ENCODE measurements around the gene ROR1. TPM values are rescaled to one million over a fixed set of nuclear protein-coding genes. Genes with fewer than 3 reads are reported as not detected.

ROR1 gene
- total and polyA plus RNA-seq, 8 donors: 1.4 to 37.3 (median 14.6) TPM

GRCh38 chr1:63916485-63917360 lies 142.9 kb downstream of the ROR1 start:
- Histone ChIP-seq H3K4me1 (peaks cover 17 to 90% (median 78%) of the 10 kb centered on the region in 4 donors), H3K27ac (peak overlapping the region; percentile 67 to 90 (median 75)), H3K4me3 (no peak overlapping the region), H3K36me3 (no peaks in the 10 kb centered on the region), H3K9me3 (no peaks in the 10 kb centered on the region), H3K27me3 (no peaks in the 10 kb centered on the region)
- WGBS, 5 donors: 27 to 53% (median 52%) methylated on average over 2 of the region's 2 CpGs
- peak in 1 of 2 donors; percentile 55 for DNase-seq
- intact Hi-C loops (cut with DNase I; ENCODE audit: low total_unique reads): no loop called here
- TF ChIP-seq POLR2A (IDR thresholded peaks at IDR 0.05) (no peak), POLR2AphosphoS5 (IDR thresholded peaks at IDR 0.05) (peak in 2 of 3 donors; percentile 61 to 64)

GRCh38 chr1:63917571-63918417 lies 144.0 kb downstream of the ROR1 start:
- Histone ChIP-seq H3K36me3 (no peaks in the 10 kb centered on the region), H3K4me1 (peaks cover 20 to 96% (median 76%) of the 10 kb centered on the region in 4 donors), H3K9me3 (no peaks in the 10 kb centered on the region), H3K27ac (peak overlapping the region; percentile 39 to 77 (median 67)), H3K4me3 (no peak overlapping the region), H3K27me3 (no peaks in the 10 kb centered on the region)
- 79 to 85% (median 83%) methylated on average over 13 of the region's 13 CpGs for WGBS, 5 donors
- no peak for DNase-seq
- intact Hi-C loops (cut with DNase I; ENCODE audit: low total_unique reads): no loop called here
- TF ChIP-seq CTCF (IDR thresholded peaks at IDR 0.05): no peak
- no peak for TF ChIP-seq POLR2A (IDR thresholded peaks at IDR 0.05)
- TF ChIP-seq EP300 (IDR thresholded peaks at IDR 0.05): no peak

GRCh38 chr1:63918418-63918945 lies 144.7 kb downstream of the ROR1 start:
- Histone ChIP-seq H3K27me3 (no peaks in the 10 kb centered on the region), H3K9me3 (no peaks in the 10 kb centered on the region), H3K36me3 (no peaks in the 10 kb centered on the region), H3K4me3 (no peak overlapping the region), H3K27ac (peak overlapping the region; percentile 32 to 77 (median 67)), H3K4me1 (peaks cover 20 to 96% (median 71%) of the 10 kb centered on the region in 4 donors)
- intact Hi-C loops (cut with DNase I; ENCODE audit: low total_unique reads): no loop called here
- TF ChIP-seq EP300 (IDR thresholded peaks at IDR 0.05): no peak
- TF ChIP-seq POLR2AphosphoS5 (IDR thresholded peaks at IDR 0.05): no peak
- TF ChIP-seq POLR2A (IDR thresholded peaks at IDR 0.05): no peak
- TF ChIP-seq CTCF (IDR thresholded peaks at IDR 0.05): no peak
- DNase-seq: no peak
- 37 to 59% (median 43%) methylated on average over 10 of the region's 10 CpGs for WGBS, 5 donors

- Histone ChIP-seq H3K27me3 (no peaks in the 10 kb centered on the region), H3K9me3 (no peaks in the 10 kb centered on the region), H3K27ac (peak overlapping the region in 4 of 5 donors; percentile 56 to 71 (median 66)), H3K4me1 (peaks cover 7 to 88% (median 60%) of the 10 kb centered on the region in 4 donors), H3K36me3 (no peaks in the 10 kb centered on the region), H3K4me3 (no peak overlapping the region)
- 47 to 54% (median 53%) methylated on average over 7 of the region's 7 CpGs for WGBS, 5 donors
- no peak for DNase-seq
- intact Hi-C loops (cut with DNase I; ENCODE audit: low total_unique reads): no loop called here
- TF ChIP-seq POLR2A (IDR thresholded peaks at IDR 0.05) (no peak), CTCF (IDR thresholded peaks at IDR 0.05) (no peak), POLR2AphosphoS5 (IDR thresholded peaks at IDR 0.05) (no peak), EP300 (IDR thresholded peaks at IDR 0.05) (no peak)
Measured at GRCh38 chr1:63920154-63921117, 146.6 kb downstream of the ROR1 start.
